Left lung (tissue), 10 donors: ENCODE results near the gene SLC16A12. TPM values are rescaled to one million over a fixed set of nuclear protein-coding genes. Genes with fewer than 3 reads are reported as not detected.

Source experiments
- ATAC-seq: fragments of 200-7000 bp; cut with Tn5 transposase; one replicate; pipeline ENCODE4 v1.9.1; 2020; ENCODE audit warnings: moderate library complexity
- DNase-seq, 4 donors: peaks; one replicate each; pipeline ENCODE4 v3.0.0-alpha.2; 2013 to 2020
- H3K27ac ChIP-seq, 2 donors: fragments of 200-600 bp; sonication (generic) in 1 of 2; one replicate each; pipeline versions ENCODE4 v1.5.0 to v1.8.0; 2020 to 2021
- H3K27me3 ChIP-seq, 2 donors: fragments of 200-600 bp; sonication (generic) in 1 of 2; one replicate each; pipeline versions ENCODE4 v1.5.0 to v1.8.0; 2020 to 2021
- H3K36me3 ChIP-seq, 2 donors: fragments of 200-600 bp; sonication (generic) in 1 of 2; one replicate each; pipeline versions ENCODE4 v1.5.0 to v1.8.0; 2020 to 2021
- H3K4me1 ChIP-seq, 2 donors: fragments of 200-600 bp; one replicate each; pipeline ENCODE4 v1.8.0; 2021
- H3K4me3 ChIP-seq, 2 donors: fragments of 200-600 bp; sonication (generic) in 1 of 2; one replicate each; pipeline versions ENCODE4 v1.5.0 to v1.8.0; 2020 to 2021; ENCODE audit warnings: mild to moderate bottlenecking in 1 of 2
- H3K9me3 ChIP-seq, 2 donors: fragments of 200-600 bp; sonication (generic) in 1 of 2; one replicate each; pipeline versions ENCODE4 v1.5.0 to v1.8.0; 2020 to 2021
- intact Hi-C, 2 donors: fragments of 100-400 bp; cut with DNase I; formaldehyde crosslinking; loops; one replicate each; pipeline versions ENCODE4 v1.11.2 to v1.14.2; 2022
- polyA plus RNA-seq, 6 donors: library from polyadenylated mRNA; unstranded; fragments of 120-200 nt; gene quantifications; one replicate each; pipeline ENCODE4 v1.2.1, GENCODE V29; 2013; ENCODE audit not compliant: insufficient read length in 6 of 6
- total RNA-seq, 2 donors: library from RNA; stranded (reverse); fragmentation: NEBNext Ultra II Directional; extraction: Animal tissue kit (Norgen Biotek cat#: 25700); gene quantifications; one replicate each; pipeline ENCODE4 v1.2.1, GENCODE V29; 2021
- TF ChIP-seq, protein P1 (sequence below), 2 donors: fragments of 200-600 bp; sonication (generic) in 1 of 2; IDR thresholded peaks; one replicate each; pipeline versions ENCODE4 v1.5.0 to v1.8.0; 2021; ENCODE audit warnings: antibody characterized with exemption in 2 of 2
- donor health status: DM: no; HTN: yes; CAD: no.
- donor health status: DM: no; HTN: no; CAD: no.

Gene SLC16A12
- total and polyA plus RNA-seq, 8 donors = 0.90 to 6.3 (median 1.3) TPM

DNA sequence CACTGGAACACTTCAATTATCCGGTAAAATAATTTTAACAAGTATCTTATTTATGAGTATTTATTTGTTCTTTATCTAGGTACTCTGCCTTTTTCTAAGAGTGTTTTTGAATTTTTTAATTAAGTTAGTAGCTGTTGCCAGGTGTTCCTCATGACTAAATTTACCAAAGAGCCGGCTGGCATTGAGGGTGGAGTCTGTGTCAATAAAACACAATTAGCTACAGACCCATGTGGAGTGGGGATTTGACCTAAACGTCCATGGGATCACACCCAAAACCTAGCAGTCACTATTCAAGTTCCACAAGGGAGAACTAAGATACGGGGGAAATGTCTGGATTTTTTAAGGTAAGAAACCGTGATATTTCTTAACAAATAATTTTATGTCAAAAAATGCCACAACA, 9.8 kb downstream of the SLC16A12 start:
- ATAC-seq (peak; percentile 70), DNase-seq (no peak)
- Histone ChIP-seq H3K9me3 (no peaks in the 10 kb centered on the region), H3K36me3 (no peaks in the 10 kb centered on the region), H3K4me3 (no peak overlapping the region), H3K27ac (no peak overlapping the region), H3K4me1 (no peaks in the 10 kb centered on the region), H3K27me3 (peaks cover 0 to 2% of the 10 kb centered on the region in 2 donors)
- TF ChIP-seq, protein P1, sequence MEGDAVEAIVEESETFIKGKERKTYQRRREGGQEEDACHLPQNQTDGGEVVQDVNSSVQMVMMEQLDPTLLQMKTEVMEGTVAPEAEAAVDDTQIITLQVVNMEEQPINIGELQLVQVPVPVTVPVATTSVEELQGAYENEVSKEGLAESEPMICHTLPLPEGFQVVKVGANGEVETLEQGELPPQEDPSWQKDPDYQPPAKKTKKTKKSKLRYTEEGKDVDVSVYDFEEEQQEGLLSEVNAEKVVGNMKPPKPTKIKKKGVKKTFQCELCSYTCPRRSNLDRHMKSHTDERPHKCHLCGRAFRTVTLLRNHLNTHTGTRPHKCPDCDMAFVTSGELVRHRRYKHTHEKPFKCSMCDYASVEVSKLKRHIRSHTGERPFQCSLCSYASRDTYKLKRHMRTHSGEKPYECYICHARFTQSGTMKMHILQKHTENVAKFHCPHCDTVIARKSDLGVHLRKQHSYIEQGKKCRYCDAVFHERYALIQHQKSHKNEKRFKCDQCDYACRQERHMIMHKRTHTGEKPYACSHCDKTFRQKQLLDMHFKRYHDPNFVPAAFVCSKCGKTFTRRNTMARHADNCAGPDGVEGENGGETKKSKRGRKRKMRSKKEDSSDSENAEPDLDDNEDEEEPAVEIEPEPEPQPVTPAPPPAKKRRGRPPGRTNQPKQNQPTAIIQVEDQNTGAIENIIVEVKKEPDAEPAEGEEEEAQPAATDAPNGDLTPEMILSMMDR (IDR thresholded peaks at IDR 0.05) = no peak
- intact Hi-C loops = no loop called here

DNA sequence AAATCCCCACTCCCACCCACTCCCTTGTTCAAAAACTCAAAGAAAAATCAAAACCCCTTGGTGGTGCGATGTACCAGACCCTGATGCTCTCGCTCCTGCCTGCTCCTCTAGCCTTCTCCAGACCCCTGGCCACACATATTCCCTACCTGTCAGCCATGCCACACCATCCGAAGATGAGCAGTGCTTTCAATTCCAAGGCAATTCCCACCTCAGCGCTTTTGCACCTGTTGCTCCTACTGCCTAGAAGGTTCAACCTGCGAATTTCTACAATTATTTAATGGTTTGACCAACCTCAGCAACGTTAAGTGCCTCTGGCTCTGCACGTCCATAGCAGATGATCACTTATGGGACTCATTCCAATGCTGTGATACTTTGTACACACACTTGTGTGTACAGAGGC, 11.1 kb downstream of the SLC16A12 start:
- intact Hi-C loops = no loop called here
- TF ChIP-seq, protein P1 (IDR thresholded peaks at IDR 0.05) = no peak
- no peaks in the 10 kb centered on the region for H3K27me3 ChIP-seq
- no peak for DNase-seq
- no peaks in the 10 kb centered on the region for H3K36me3 ChIP-seq
- no peaks in the 10 kb centered on the region for H3K9me3 ChIP-seq
- H3K27ac ChIP-seq = no peak overlapping the region
- no peaks in the 10 kb centered on the region for H3K4me1 ChIP-seq
- H3K4me3 ChIP-seq = no peak overlapping the region
- no peak for ATAC-seq

DNA sequence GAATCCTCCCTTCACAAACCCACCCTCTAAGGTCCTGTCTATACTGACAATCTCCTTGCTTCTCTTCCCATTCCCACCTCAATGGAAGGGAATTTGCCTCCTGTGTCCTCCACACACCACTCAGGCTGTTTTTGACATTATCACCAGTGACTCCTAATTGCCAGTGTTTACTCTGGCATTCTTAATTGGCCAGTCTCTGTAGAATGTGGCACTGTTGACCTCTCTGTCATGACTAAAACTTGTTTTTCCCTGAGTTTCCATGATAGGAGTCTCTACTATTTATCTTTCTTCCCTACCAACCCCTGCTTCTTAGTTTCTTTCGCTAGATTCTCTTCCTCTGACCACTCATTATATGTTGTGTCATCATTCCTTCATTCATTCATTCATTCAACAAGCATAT, 12.1 kb downstream of the SLC16A12 start:
- TF ChIP-seq, protein P1 (IDR thresholded peaks at IDR 0.05) = no peak
- Histone ChIP-seq H3K36me3 (no peaks in the 10 kb centered on the region), H3K4me1 (no peaks in the 10 kb centered on the region), H3K27me3 (no peaks in the 10 kb centered on the region), H3K9me3 (no peaks in the 10 kb centered on the region), H3K4me3 (no peak overlapping the region), H3K27ac (no peak overlapping the region)
- ATAC-seq = peak; percentile 33
- DNase-seq = no peak
- intact Hi-C loops = no loop called here

DNA sequence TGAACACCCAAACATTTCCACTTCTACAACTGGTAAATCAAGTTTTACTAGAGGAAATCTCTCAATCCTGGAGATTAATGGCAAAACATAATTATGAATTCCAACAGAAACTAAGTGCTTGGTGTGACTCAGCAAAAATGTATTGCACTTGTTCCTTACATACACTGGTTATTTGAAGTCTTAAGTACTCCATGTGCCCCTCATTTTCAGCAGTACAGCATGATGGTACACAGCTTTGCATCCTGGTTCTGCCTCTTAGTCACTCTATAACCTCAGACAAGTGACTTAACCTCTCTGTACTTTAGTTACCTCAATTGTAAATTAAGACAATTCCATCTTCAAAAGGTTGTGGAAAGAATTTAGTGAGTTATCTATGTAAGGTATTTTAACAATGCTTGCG, 12.9 kb downstream of the SLC16A12 start:
- H3K4me1 ChIP-seq = no peaks in the 10 kb centered on the region
- DNase-seq (peak in 1 of 4 donors; percentile 49), ATAC-seq (peak; percentile 64)
- H3K4me3 ChIP-seq = no peak overlapping the region
- TF ChIP-seq, protein P1 (IDR thresholded peaks at IDR 0.05) = no peak
- H3K9me3 ChIP-seq = no peaks in the 10 kb centered on the region
- intact Hi-C loops = no loop called here
- H3K36me3 ChIP-seq = no peaks in the 10 kb centered on the region
- no peak overlapping the region for H3K27ac ChIP-seq
- H3K27me3 ChIP-seq = no peaks in the 10 kb centered on the region

DNA sequence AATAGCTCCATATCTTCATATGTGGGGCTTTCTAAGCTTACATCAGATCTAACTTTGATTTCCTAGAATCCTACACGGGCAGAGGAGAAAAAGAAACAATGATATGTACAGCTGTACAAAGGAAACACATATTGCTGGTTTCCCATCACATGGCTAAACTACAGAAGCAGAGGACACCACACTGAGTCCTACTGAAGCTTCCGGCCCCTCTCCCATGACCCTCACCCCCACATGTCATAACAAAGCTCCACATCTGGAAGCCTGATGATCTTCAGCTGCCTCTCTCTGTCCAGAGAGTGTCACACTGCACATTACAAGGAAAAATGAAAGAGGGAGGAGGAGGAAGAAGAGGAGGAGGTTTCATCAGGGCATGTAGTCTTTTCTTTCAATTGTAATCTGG, 14.0 kb downstream of the SLC16A12 start:
- no peak for DNase-seq
- no peak for ATAC-seq
- H3K27ac ChIP-seq = no peak overlapping the region
- intact Hi-C loops = no loop called here
- H3K4me3 ChIP-seq = no peak overlapping the region
- H3K4me1 ChIP-seq = no peaks in the 10 kb centered on the region
- H3K9me3 ChIP-seq = no peaks in the 10 kb centered on the region
- H3K27me3 ChIP-seq = no peaks in the 10 kb centered on the region
- TF ChIP-seq, protein P1 (IDR thresholded peaks at IDR 0.05) = no peak
- no peaks in the 10 kb centered on the region for H3K36me3 ChIP-seq
